CD4-positive, CD25-positive, alpha-beta regulatory T cell (primary cell): ENCODE measurements around the gene RNF144A. TPM values are rescaled to one million over a fixed set of nuclear protein-coding genes. Genes with fewer than 3 reads are reported as not detected.

Experiments
- ATAC-seq, 2 donors: fragments of 150-1000 bp; cut with Tn5 transposase; one replicate each; pipeline ENCODE4 v1.10.0; 2021; ENCODE audit warnings: low read depth in 2 of 2, moderate number of reproducible peaks in 2 of 2, moderate library complexity in 1 of 2
- DNase-seq, 3 donors: peaks; one replicate each; pipeline versions ENCODE4 v3.0.0 to v3.0.0-alpha.2; 2012 to 2022; ENCODE audit warnings: mixed read lengths in 1 of 3
- H3K27ac ChIP-seq: one replicate; pipeline ENCODE4 v1.7.0; 2013; ENCODE audit warnings: mild to moderate bottlenecking, low read length; ENCODE audit not compliant: insufficient read depth, poor library complexity, severe bottlenecking
- H3K27me3 ChIP-seq: one replicate; pipeline ENCODE4 v1.7.0; 2013; ENCODE audit warnings: low read length; ENCODE audit not compliant: control insufficient read depth, insufficient read depth
- H3K36me3 ChIP-seq: one replicate; pipeline ENCODE4 v1.7.0; 2013; ENCODE audit warnings: mild to moderate bottlenecking, low read length, moderate library complexity; ENCODE audit not compliant: control insufficient read depth, insufficient read depth
- H3K4me1 ChIP-seq: 2 replicates; pipeline ENCODE4 v1.7.0; 2013; ENCODE audit warnings: mild to moderate bottlenecking, low read length; ENCODE audit not compliant: insufficient read depth, control insufficient read depth, poor library complexity, severe bottlenecking
- H3K4me3 ChIP-seq: one replicate; pipeline ENCODE4 v1.7.0; 2013; ENCODE audit warnings: low read depth, mild to moderate bottlenecking, low read length, moderate library complexity
- H3K9me3 ChIP-seq, 2 experiments: 1 replicate in 1 of 2; 2 replicates in 1 of 2; pipeline ENCODE4 v1.7.0; 2013; ENCODE audit warnings: low read length in 2 of 2, mild to moderate bottlenecking in 1 of 2, moderate library complexity in 1 of 2; ENCODE audit not compliant: control insufficient read depth in 2 of 2
- H3K27ac Mint-ChIP-seq, 3 donors: one replicate each; pipeline ENCODE4 v1.8.0; 2020 to 2022; ENCODE audit warnings: mild to moderate bottlenecking in 3 of 3, mixed read lengths in 3 of 3, moderate library complexity in 2 of 3
- H3K27me3 Mint-ChIP-seq: one replicate; pipeline ENCODE4 v1.8.0; 2022; ENCODE audit warnings: mild to moderate bottlenecking, mixed read lengths
- H3K36me3 Mint-ChIP-seq: one replicate; pipeline ENCODE4 v1.8.0; 2020; ENCODE audit warnings: mixed read lengths
- H3K4me1 Mint-ChIP-seq, 4 donors: one replicate each; pipeline ENCODE4 v1.8.0; 2020 to 2022; ENCODE audit warnings: mixed read lengths in 4 of 4, mild to moderate bottlenecking in 1 of 4
- H3K4me3 Mint-ChIP-seq, 4 donors: one replicate each; pipeline ENCODE4 v1.8.0; 2020 to 2022; ENCODE audit warnings: mild to moderate bottlenecking in 4 of 4, mixed read lengths in 4 of 4, moderate library complexity in 3 of 4
- H3K9me3 Mint-ChIP-seq, 7 donors: one replicate each; pipeline ENCODE4 v1.8.0; 2020 to 2022; ENCODE audit warnings: mixed read lengths in 7 of 7, mild to moderate bottlenecking in 3 of 7, moderate library complexity in 2 of 7
- polyA plus RNA-seq, 4 donors: library from polyadenylated mRNA; unstranded; fragments of 300-500 nt; fragmentation: Illumina TruSeq; gene quantifications; one replicate each; pipeline ENCODE4 v1.2.3, GENCODE V29; 2021
- total RNA-seq: library from RNA; stranded (reverse); gene quantifications from one replicate; pipeline ENCODE4 v1.2.3, GENCODE V29; 2022

Gene RNF144A
- total and polyA plus RNA-seq, 5 donors from 2014 or later: 4.8 to 11.4 (median 8.3) TPM

- Histone ChIP-seq H3K4me3 (no peak overlapping the region), H3K27me3 (no peaks in the 10 kb centered on the region), H3K4me1 (no peaks in the 10 kb centered on the region), H3K36me3 (peaks cover 13% of the 10 kb centered on the region), H3K27ac (no peak overlapping the region), H3K9me3 (no peaks in the 10 kb centered on the region)
- no peaks in the 10 kb centered on the region for H3K9me3 Mint-ChIP-seq
- no peak for DNase-seq
- H3K36me3 Mint-ChIP-seq: peaks cover 34% of the 10 kb centered on the region
- no peak for ATAC-seq
- H3K4me1 Mint-ChIP-seq: peaks cover 0 to 2% (median 0%) of the 10 kb centered on the region in 4 donors
- no peak overlapping the region for H3K4me3 Mint-ChIP-seq
- no peak overlapping the region for H3K27ac Mint-ChIP-seq
- no peaks in the 10 kb centered on the region for H3K27me3 Mint-ChIP-seq
Measured at GRCh38 chr2:7023542-7023941, 106.3 kb downstream of the RNF144A start.

- H3K27me3 Mint-ChIP-seq: no peaks in the 10 kb centered on the region
- no peak for ATAC-seq
- no peaks in the 10 kb centered on the region for H3K9me3 Mint-ChIP-seq
- no peaks in the 10 kb centered on the region for H3K9me3 ChIP-seq
- H3K36me3 Mint-ChIP-seq: peaks cover 31% of the 10 kb centered on the region
- no peak overlapping the region for H3K27ac ChIP-seq
- no peak overlapping the region for H3K4me3 Mint-ChIP-seq
- peaks cover 0 to 2% (median 0%) of the 10 kb centered on the region in 4 donors for H3K4me1 Mint-ChIP-seq
- H3K36me3 ChIP-seq: peaks cover 13% of the 10 kb centered on the region
- no peaks in the 10 kb centered on the region for H3K27me3 ChIP-seq
- no peak overlapping the region for H3K27ac Mint-ChIP-seq
- H3K4me1 ChIP-seq: no peaks in the 10 kb centered on the region
- no peak for DNase-seq
- H3K4me3 ChIP-seq: no peak overlapping the region
Measured at GRCh38 chr2:7024261-7024660, 107.0 kb downstream of the RNF144A start.

- no peak overlapping the region for H3K27ac Mint-ChIP-seq
- H3K27ac ChIP-seq: no peak overlapping the region
- peaks cover 13% of the 10 kb centered on the region for H3K36me3 ChIP-seq
- no peak overlapping the region for H3K4me3 ChIP-seq
- no peaks in the 10 kb centered on the region for H3K9me3 Mint-ChIP-seq
- peaks cover 23% of the 10 kb centered on the region for H3K36me3 Mint-ChIP-seq
- no peaks in the 10 kb centered on the region for H3K4me1 ChIP-seq
- no peaks in the 10 kb centered on the region for H3K27me3 Mint-ChIP-seq
- no peak overlapping the region for H3K4me3 Mint-ChIP-seq
- peaks cover 0 to 2% (median 0%) of the 10 kb centered on the region in 4 donors for H3K4me1 Mint-ChIP-seq
- no peak for DNase-seq
- H3K9me3 ChIP-seq: no peaks in the 10 kb centered on the region
- no peak for ATAC-seq
- no peaks in the 10 kb centered on the region for H3K27me3 ChIP-seq
Measured at GRCh38 chr2:7025082-7025481, 107.9 kb downstream of the RNF144A start.

- Mint-ChIP-seq H3K4me3 (no peak overlapping the region), H3K36me3 (peaks cover 25% of the 10 kb centered on the region), H3K9me3 (no peaks in the 10 kb centered on the region), H3K4me1 (peaks cover 0 to 4% (median 2%) of the 10 kb centered on the region in 4 donors), H3K27ac (no peak overlapping the region), H3K27me3 (no peaks in the 10 kb centered on the region)
- no peak overlapping the region for H3K27ac ChIP-seq
- H3K36me3 ChIP-seq: peaks cover 15% of the 10 kb centered on the region
- no peaks in the 10 kb centered on the region for H3K9me3 ChIP-seq
- no peak overlapping the region for H3K4me3 ChIP-seq
- no peaks in the 10 kb centered on the region for H3K27me3 ChIP-seq
- DNase-seq: no peak
- H3K4me1 ChIP-seq: no peaks in the 10 kb centered on the region
- no peak for ATAC-seq
Measured at GRCh38 chr2:7026742-7027141, 109.5 kb downstream of the RNF144A start.

- Histone ChIP-seq H3K27ac (no peak overlapping the region), H3K9me3 (no peaks in the 10 kb centered on the region), H3K27me3 (no peaks in the 10 kb centered on the region), H3K36me3 (peaks cover 12% of the 10 kb centered on the region), H3K4me3 (no peak overlapping the region), H3K4me1 (no peaks in the 10 kb centered on the region)
- Mint-ChIP-seq H3K36me3 (peaks cover 23% of the 10 kb centered on the region), H3K27me3 (no peaks in the 10 kb centered on the region), H3K4me3 (no peak overlapping the region), H3K4me1 (peaks cover 0 to 4% (median 2%) of the 10 kb centered on the region in 4 donors), H3K9me3 (no peaks in the 10 kb centered on the region), H3K27ac (no peak overlapping the region)
- DNase-seq (no peak), ATAC-seq (no peak)
Measured at GRCh38 chr2:7027411-7027810, 110.2 kb downstream of the RNF144A start.

GRCh38 chr2:7027956-7028655 lies 110.9 kb downstream of the RNF144A start:
- H3K27ac Mint-ChIP-seq: peak overlapping the region in 1 of 3 donors; percentile 61
- Histone ChIP-seq H3K9me3 (no peaks in the 10 kb centered on the region), H3K4me1 (no peaks in the 10 kb centered on the region), H3K36me3 (peaks cover 12% of the 10 kb centered on the region), H3K4me3 (no peak overlapping the region), H3K27ac (no peak overlapping the region), H3K27me3 (no peaks in the 10 kb centered on the region)
- no peak overlapping the region for H3K4me3 Mint-ChIP-seq
- peaks cover 22% of the 10 kb centered on the region for H3K36me3 Mint-ChIP-seq
- H3K4me1 Mint-ChIP-seq: peaks cover 0 to 4% (median 1%) of the 10 kb centered on the region in 4 donors
- ATAC-seq (no peak), DNase-seq (no peak)
- H3K9me3 Mint-ChIP-seq: no peaks in the 10 kb centered on the region
- no peaks in the 10 kb centered on the region for H3K27me3 Mint-ChIP-seq

GRCh38 chr2:7028846-7029245 lies 111.6 kb downstream of the RNF144A start:
- Histone ChIP-seq H3K36me3 (peaks cover 15% of the 10 kb centered on the region), H3K4me3 (no peak overlapping the region), H3K9me3 (no peaks in the 10 kb centered on the region), H3K27ac (no peak overlapping the region), H3K27me3 (no peaks in the 10 kb centered on the region), H3K4me1 (no peaks in the 10 kb centered on the region)
- Mint-ChIP-seq H3K9me3 (no peaks in the 10 kb centered on the region), H3K36me3 (peaks cover 25% of the 10 kb centered on the region), H3K27me3 (no peaks in the 10 kb centered on the region), H3K4me3 (no peak overlapping the region), H3K27ac (peak overlapping the region in 2 of 3 donors; percentile 42 to 61), H3K4me1 (peaks cover 0 to 4% (median 2%) of the 10 kb centered on the region in 4 donors)
- DNase-seq (no peak), ATAC-seq (no peak)
